Prostate gland (tissue), 2 donors: Measurements from ENCODE around the gene THAP10. TPM values are rescaled to one million over a fixed set of nuclear protein-coding genes. Genes with fewer than 3 reads are reported as not detected.
A peak's percentile ranks its signal among the peaks of the same experiment; 100 is the strongest.

ENCODE experiments used
- DNase-seq: peaks from one replicate; pipeline ENCODE4 v3.0.0-alpha.2; 2019; ENCODE audit warnings: low spot score
- H3K27ac ChIP-seq, 2 donors: fragments of 200-600 bp; sonication (generic); 2 replicates each; pipeline ENCODE4 v1.5.1; 2017 to 2019
- H3K27me3 ChIP-seq: fragments of 200-600 bp; sonication (generic); replicated peaks from 2 replicates; pipeline ENCODE4 v1.5.1; 2019; ENCODE audit not compliant: insufficient read depth
- H3K36me3 ChIP-seq, 2 donors: fragments of 200-600 bp; sonication (generic); 1 replicate in 1 of 2; 2 replicates in 1 of 2; pipeline versions ENCODE4 v1.5.1 to v1.8.1; 2017 to 2019
- H3K4me1 ChIP-seq: fragments of 200-600 bp; sonication (generic); replicated peaks from 2 replicates; pipeline ENCODE4 v1.5.1; 2019
- H3K4me3 ChIP-seq, 2 donors: fragments of 200-600 bp; sonication (generic); 2 replicates each; pipeline ENCODE4 v1.5.1; 2017 to 2019
- H3K9me3 ChIP-seq: fragments of 200-600 bp; sonication (generic); 2 replicates; pipeline ENCODE4 v1.5.1; 2017
- CTCF ChIP-seq, 4 experiments: fragments of 200-600 bp in 2 of 4; fragments of 450-650 bp in 2 of 4; sonication (generic) in 2 of 4; IDR thresholded peaks; 1 replicate in 3 of 4; 2 replicates in 1 of 4; pipeline ENCODE4 v1.5.1; 2016 to 2019; ENCODE audit warnings: antibody characterized with exemption in 4 of 4, mild to moderate bottlenecking in 2 of 4, moderate library complexity in 2 of 4
- POLR2A ChIP-seq: fragments of 450-650 bp; IDR thresholded peaks from one replicate; pipeline ENCODE4 v1.6.1; 2016; ENCODE audit warnings: antibody characterized with exemption, mild to moderate bottlenecking
- POLR2AphosphoS5 ChIP-seq: sonication (generic); formaldehyde crosslinking; IDR thresholded peaks from one replicate; pipeline ENCODE4 v1.6.1; 2017; ENCODE audit warnings: antibody characterized with exemption
- WGBS: methylation state at CpG from one replicate; pipeline ENCODE4 v1.1.5; 2018; 5-methylcytosine and 5-hydroxymethylcytosine counted together
- intact Hi-C: fragments of 100-400 bp; cut with DNase I; formaldehyde crosslinking; loops from one replicate; pipeline ENCODE4 v1.14.2; 2022
- total RNA-seq, 2 donors: library from RNA; depleted of rRNA; stranded (reverse); fragments of >200 nt; gene quantifications; one replicate each; pipeline ENCODE4 v1.1.0, GENCODE V29; 2016

The THAP10 gene
- total RNA-seq, 2 donors from 2014 or later = 3.2 to 6.6 TPM

DNA sequence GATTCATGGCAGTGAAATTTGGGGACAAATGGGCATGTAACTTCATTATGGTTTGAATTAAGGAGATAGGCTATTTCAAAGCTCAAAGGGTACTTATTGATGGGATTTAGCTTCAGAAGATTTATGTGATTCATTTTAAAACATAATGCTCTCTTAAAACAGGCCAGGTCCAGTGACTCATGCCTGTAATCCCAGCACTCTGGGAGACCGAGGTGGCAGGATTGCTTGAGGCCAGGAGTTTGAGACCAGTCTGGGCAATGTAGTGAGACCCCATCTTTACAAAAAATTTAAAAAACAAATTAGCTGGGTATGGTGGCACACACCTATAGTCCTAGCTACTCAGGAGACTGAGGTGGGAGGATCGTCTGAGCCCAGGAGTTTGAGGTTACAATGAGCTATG, 11.5 kb downstream of the THAP10 start:
- H3K9me3 ChIP-seq = no peaks in the 10 kb centered on the region
- 91% methylated on average over 2 of the region's 2 CpGs for WGBS
- no peak overlapping the region for H3K4me3 ChIP-seq
- no peak overlapping the region for H3K27ac ChIP-seq
- no peaks in the 10 kb centered on the region for H3K36me3 ChIP-seq
- H3K4me1 ChIP-seq = no peaks in the 10 kb centered on the region
- no peaks in the 10 kb centered on the region for H3K27me3 ChIP-seq
- DNase-seq = no peak
- TF ChIP-seq POLR2A (no peak), CTCF (IDR thresholded peaks at IDR 0.05) (no peak), POLR2AphosphoS5 (no peak)
- intact Hi-C loops = no loop called here

- DNase-seq = no peak
- intact Hi-C loops = no loop called here
- TF ChIP-seq POLR2AphosphoS5 = no peak
- TF ChIP-seq CTCF (IDR thresholded peaks at IDR 0.05) = no peak
- no peak for TF ChIP-seq POLR2A
- 69% methylated on average over 2 of the region's 2 CpGs for WGBS
- Histone ChIP-seq H3K27ac (no peak overlapping the region), H3K9me3 (no peaks in the 10 kb centered on the region), H3K27me3 (no peaks in the 10 kb centered on the region), H3K4me1 (no peaks in the 10 kb centered on the region), H3K36me3 (no peaks in the 10 kb centered on the region), H3K4me3 (no peak overlapping the region)
Measured at GRCh38 chr15:70879401-70879800, 12.8 kb downstream of the THAP10 start.

GRCh38 chr15:70876683-70877082, 15.6 kb downstream of the THAP10 start:
- intact Hi-C loops = no loop called here
- TF ChIP-seq POLR2AphosphoS5 (no peak), CTCF (IDR thresholded peaks at IDR 0.05) (no peak), POLR2A (no peak)
- H3K4me1 ChIP-seq = no peaks in the 10 kb centered on the region

DNA sequence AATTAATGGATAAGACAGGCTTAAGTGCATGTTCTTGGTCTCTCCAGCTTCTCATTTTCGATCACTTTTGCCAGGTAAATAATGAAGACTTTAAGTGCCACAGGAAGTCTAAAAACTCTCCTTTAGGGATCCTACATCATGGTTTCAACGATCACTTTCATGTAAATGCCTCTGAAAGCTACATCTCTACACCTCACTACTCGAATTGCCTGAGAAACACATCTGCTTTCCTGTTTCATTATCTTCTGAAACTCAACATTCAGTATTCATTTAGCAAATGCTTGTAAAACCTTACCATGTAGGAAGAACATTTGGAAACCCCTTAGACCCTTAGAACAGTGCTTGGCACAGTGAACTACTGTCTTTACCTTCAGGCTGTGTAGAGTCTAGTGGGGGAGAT, 16.2 kb downstream of the THAP10 start:
- intact Hi-C loops = no loop called here
- DNase-seq = no peak
- no peaks in the 10 kb centered on the region for H3K36me3 ChIP-seq
- no peaks in the 10 kb centered on the region for H3K4me1 ChIP-seq
- no peaks in the 10 kb centered on the region for H3K27me3 ChIP-seq
- 73% methylated on average over 3 of the region's 3 CpGs for WGBS
- no peak for TF ChIP-seq POLR2AphosphoS5
- TF ChIP-seq CTCF (IDR thresholded peaks at IDR 0.05) = no peak
- no peak for TF ChIP-seq POLR2A
- no peaks in the 10 kb centered on the region for H3K9me3 ChIP-seq
- H3K4me3 ChIP-seq = no peak overlapping the region
- H3K27ac ChIP-seq = peak overlapping the region in 1 of 2 donors; percentile 14

More at GRCh38 chr15:70876683-70877082, 15.6 kb downstream of the THAP10 start:
- Histone ChIP-seq H3K4me3 (no peak overlapping the region), H3K36me3 (no peaks in the 10 kb centered on the region), H3K27me3 (no peaks in the 10 kb centered on the region), H3K27ac (peak overlapping the region in 1 of 2 donors; percentile 14), H3K9me3 (no peaks in the 10 kb centered on the region)
- WGBS = 92% methylated on average over 2 of the region's 2 CpGs
- DNase-seq = no peak

GRCh38 chr15:70875001-70875782, 17.0 kb downstream of the THAP10 start:
- WGBS = 77% methylated on average over 7 of the region's 7 CpGs
- Histone ChIP-seq H3K27me3 (no peaks in the 10 kb centered on the region), H3K9me3 (no peaks in the 10 kb centered on the region), H3K4me1 (no peaks in the 10 kb centered on the region), H3K27ac (peak overlapping the region in 1 of 2 donors; percentile 17), H3K36me3 (no peaks in the 10 kb centered on the region), H3K4me3 (no peak overlapping the region)
- no peak for DNase-seq
- intact Hi-C loops = loop anchor here (2.0 kb wide), 1 partner anchor 48 kb away; no protein-coding TSS in a partner anchor
- TF ChIP-seq CTCF (IDR thresholded peaks at IDR 0.05) (peak in 3 of 4 experiments; percentile 23 to 54 (median 44)), POLR2A (no peak)
